ENCODE measurements around the gene CIDEC. TPM values are rescaled to one million over a fixed set of nuclear protein-coding genes. Genes with fewer than 3 reads are reported as not detected.

The CIDEC gene
- polyA plus RNA-seq, 1 donor from 2014 or later: not detected

- Histone ChIP-seq H3F3A (ENCODE audit: insufficient read depth, low read length, poor library complexity, severe bottlenecking) (peaks cover 3% of the 10 kb centered on the region), H3K4me2 (ENCODE audit: low read length) (no peak overlapping the region), H3K79me2 (replicated peaks; ENCODE audit: insufficient read depth, low read length) (peaks cover 13% of the 10 kb centered on the region), H3K9ac (ENCODE audit: low read length) (no peak overlapping the region), H3K9me2 (ENCODE audit: insufficient read depth, low read length) (no peaks in the 10 kb centered on the region), H2AFZ (ENCODE audit: low read depth, low read length) (no peak overlapping the region), H3K27ac (ENCODE audit: low read length) (no peak overlapping the region), H3K36me3 (ENCODE audit: insufficient read depth, low read length) (no peaks in the 10 kb centered on the region), H3K27me3 (ENCODE audit: insufficient read depth, low read depth, low read length) (no peaks in the 10 kb centered on the region), H3K9me3 (ENCODE audit: low read length) (no peaks in the 10 kb centered on the region), H4K20me1 (ENCODE audit: insufficient read depth) (no peaks in the 10 kb centered on the region), H3K4me3 (ENCODE audit: low read length) (no peak overlapping the region)
- no peak for TF ChIP-seq POLR2AphosphoS5 (IDR thresholded peaks at IDR 0.05)
- no peak for TF ChIP-seq RAD21 (conservative IDR thresholded peaks at IDR 0.05)
- no peak for TF ChIP-seq EZH2 (IDR thresholded peaks at IDR 0.05; ENCODE audit: borderline replicate concordance, insufficient read depth, low read length, poor library complexity, severe bottlenecking)
- TF ChIP-seq EP300 (conservative IDR thresholded peaks at IDR 0.05; ENCODE audit: poor library complexity, severe bottlenecking): no peak
- TF ChIP-seq MXI1 (conservative IDR thresholded peaks at IDR 0.05; ENCODE audit: poor library complexity, severe bottlenecking): no peak
- TF ChIP-seq, protein P1, sequence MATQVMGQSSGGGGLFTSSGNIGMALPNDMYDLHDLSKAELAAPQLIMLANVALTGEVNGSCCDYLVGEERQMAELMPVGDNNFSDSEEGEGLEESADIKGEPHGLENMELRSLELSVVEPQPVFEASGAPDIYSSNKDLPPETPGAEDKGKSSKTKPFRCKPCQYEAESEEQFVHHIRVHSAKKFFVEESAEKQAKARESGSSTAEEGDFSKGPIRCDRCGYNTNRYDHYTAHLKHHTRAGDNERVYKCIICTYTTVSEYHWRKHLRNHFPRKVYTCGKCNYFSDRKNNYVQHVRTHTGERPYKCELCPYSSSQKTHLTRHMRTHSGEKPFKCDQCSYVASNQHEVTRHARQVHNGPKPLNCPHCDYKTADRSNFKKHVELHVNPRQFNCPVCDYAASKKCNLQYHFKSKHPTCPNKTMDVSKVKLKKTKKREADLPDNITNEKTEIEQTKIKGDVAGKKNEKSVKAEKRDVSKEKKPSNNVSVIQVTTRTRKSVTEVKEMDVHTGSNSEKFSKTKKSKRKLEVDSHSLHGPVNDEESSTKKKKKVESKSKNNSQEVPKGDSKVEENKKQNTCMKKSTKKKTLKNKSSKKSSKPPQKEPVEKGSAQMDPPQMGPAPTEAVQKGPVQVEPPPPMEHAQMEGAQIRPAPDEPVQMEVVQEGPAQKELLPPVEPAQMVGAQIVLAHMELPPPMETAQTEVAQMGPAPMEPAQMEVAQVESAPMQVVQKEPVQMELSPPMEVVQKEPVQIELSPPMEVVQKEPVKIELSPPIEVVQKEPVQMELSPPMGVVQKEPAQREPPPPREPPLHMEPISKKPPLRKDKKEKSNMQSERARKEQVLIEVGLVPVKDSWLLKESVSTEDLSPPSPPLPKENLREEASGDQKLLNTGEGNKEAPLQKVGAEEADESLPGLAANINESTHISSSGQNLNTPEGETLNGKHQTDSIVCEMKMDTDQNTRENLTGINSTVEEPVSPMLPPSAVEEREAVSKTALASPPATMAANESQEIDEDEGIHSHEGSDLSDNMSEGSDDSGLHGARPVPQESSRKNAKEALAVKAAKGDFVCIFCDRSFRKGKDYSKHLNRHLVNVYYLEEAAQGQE (IDR thresholded peaks at IDR 0.05; ENCODE audit: borderline replicate concordance): no peak
- TF ChIP-seq CTCF (IDR thresholded peaks at IDR 0.05; ENCODE audit: poor library complexity, severe bottlenecking): no peak
- TF ChIP-seq SMC3 (conservative IDR thresholded peaks at IDR 0.05; ENCODE audit: poor library complexity): no peak
- TF ChIP-seq TAF1 (IDR thresholded peaks at IDR 0.05; ENCODE audit: low read depth): no peak
These were observed 8.5 kb upstream of the CIDEC start for GRCh38 chr3:9888540-9888939.

GRCh38 chr3:9887480-9887879, 7.4 kb upstream of the CIDEC start:
- Histone ChIP-seq H3K9me2 (ENCODE audit: insufficient read depth, low read length) (no peaks in the 10 kb centered on the region), H3F3A (ENCODE audit: insufficient read depth, low read length, poor library complexity, severe bottlenecking) (peaks cover 3% of the 10 kb centered on the region), H3K9me3 (ENCODE audit: low read length) (no peaks in the 10 kb centered on the region), H3K79me2 (replicated peaks; ENCODE audit: insufficient read depth, low read length) (peaks cover 13% of the 10 kb centered on the region), H2AFZ (ENCODE audit: low read depth, low read length) (no peak overlapping the region), H3K9ac (ENCODE audit: low read length) (no peak overlapping the region), H3K4me3 (ENCODE audit: low read length) (no peak overlapping the region), H4K20me1 (ENCODE audit: insufficient read depth) (no peaks in the 10 kb centered on the region), H3K36me3 (ENCODE audit: insufficient read depth, low read length) (no peaks in the 10 kb centered on the region), H3K4me2 (ENCODE audit: low read length) (no peak overlapping the region), H3K27me3 (ENCODE audit: insufficient read depth, low read depth, low read length) (no peaks in the 10 kb centered on the region), H3K27ac (ENCODE audit: low read length) (no peak overlapping the region)
- no peak for TF ChIP-seq POLR2AphosphoS5 (IDR thresholded peaks at IDR 0.05)
- TF ChIP-seq CTCF (IDR thresholded peaks at IDR 0.05; ENCODE audit: poor library complexity, severe bottlenecking): no peak
- TF ChIP-seq EP300 (conservative IDR thresholded peaks at IDR 0.05; ENCODE audit: poor library complexity, severe bottlenecking): no peak
- TF ChIP-seq TAF1 (IDR thresholded peaks at IDR 0.05; ENCODE audit: low read depth): no peak
- TF ChIP-seq RAD21 (conservative IDR thresholded peaks at IDR 0.05): no peak
- TF ChIP-seq, protein P1 (IDR thresholded peaks at IDR 0.05; ENCODE audit: borderline replicate concordance): no peak
- TF ChIP-seq MXI1 (conservative IDR thresholded peaks at IDR 0.05; ENCODE audit: poor library complexity, severe bottlenecking): no peak
